GM12873 (cell line): ENCODE data around the gene VSIG10L.

Experiments
- TF ChIP-seq, protein P1 (sequence below): IDR thresholded peaks from 2 replicates; pipeline ENCODE4 v1.5.1; 2012; ENCODE audit warnings: low read depth, mild to moderate bottlenecking, moderate library complexity, low read length, control low read depth; ENCODE audit not compliant: insufficient read depth; ENCODE audit errors: missing control alignments

VSIG10L gene

DNA sequence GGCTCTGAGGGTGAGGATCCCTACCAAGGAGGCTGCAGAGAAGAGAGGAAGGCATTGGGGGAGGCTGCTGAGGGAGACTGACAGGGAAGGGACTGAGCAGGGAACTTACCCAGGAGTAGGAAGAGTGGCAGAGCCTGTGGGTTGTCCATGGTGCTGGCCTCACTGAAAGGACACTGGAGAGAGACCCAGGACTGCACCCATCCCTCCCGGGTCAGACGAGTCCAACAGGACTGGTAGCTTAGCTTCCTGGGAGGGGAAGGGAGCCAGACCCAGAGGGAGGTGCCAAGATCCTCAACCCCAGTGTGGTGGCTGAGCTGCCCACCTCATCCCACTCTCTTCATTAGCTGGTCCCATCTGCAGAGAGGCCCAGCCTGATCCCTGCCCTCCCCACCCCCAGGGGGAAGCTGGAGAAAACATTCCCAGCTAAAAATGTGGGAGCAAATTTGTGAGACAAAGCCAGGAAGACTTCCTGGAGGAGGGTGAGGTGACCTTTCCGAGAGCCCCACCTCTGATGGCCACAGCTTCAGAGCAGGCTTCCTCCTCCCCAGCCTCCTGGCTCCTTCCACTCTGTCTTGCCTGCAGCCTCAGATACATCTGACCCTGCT is at the start of gene VSIG10L:
Gene VSIG10L, minus strand, starts transcription at position 164 of the 605 bp plus-strand sequence. Its CDS starts 15 bp downstream, at position 149.
- TF ChIP-seq, protein P1, sequence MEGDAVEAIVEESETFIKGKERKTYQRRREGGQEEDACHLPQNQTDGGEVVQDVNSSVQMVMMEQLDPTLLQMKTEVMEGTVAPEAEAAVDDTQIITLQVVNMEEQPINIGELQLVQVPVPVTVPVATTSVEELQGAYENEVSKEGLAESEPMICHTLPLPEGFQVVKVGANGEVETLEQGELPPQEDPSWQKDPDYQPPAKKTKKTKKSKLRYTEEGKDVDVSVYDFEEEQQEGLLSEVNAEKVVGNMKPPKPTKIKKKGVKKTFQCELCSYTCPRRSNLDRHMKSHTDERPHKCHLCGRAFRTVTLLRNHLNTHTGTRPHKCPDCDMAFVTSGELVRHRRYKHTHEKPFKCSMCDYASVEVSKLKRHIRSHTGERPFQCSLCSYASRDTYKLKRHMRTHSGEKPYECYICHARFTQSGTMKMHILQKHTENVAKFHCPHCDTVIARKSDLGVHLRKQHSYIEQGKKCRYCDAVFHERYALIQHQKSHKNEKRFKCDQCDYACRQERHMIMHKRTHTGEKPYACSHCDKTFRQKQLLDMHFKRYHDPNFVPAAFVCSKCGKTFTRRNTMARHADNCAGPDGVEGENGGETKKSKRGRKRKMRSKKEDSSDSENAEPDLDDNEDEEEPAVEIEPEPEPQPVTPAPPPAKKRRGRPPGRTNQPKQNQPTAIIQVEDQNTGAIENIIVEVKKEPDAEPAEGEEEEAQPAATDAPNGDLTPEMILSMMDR = no peak

DNA sequence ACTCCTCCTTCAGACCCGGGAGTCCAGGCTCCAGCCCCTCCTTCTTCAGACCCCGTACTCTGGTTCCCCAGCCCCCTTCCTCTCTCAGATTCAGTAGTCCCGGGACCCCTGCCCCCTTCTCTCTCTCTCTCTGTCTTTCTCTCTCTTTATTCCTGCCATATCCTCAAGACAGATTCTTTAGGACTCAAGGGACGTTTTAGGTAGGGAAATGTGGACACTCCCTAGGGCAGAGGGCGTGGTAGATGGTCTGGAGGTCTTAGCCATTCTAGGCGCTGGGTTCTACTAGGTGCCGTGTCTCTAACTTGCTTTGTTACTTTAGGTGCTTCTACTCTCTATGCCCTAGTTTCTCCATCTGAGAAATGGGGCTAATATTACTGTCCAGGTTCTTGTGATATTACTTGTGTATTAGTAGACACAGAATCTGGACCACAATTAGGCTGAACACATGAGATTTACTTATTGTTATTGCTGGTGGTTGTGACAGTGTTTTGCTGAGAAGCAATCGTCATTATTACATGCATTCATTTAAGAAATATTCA is 49.2 kb upstream of the VSIG10L start:
- TF ChIP-seq, protein P1 = no peak

DNA sequence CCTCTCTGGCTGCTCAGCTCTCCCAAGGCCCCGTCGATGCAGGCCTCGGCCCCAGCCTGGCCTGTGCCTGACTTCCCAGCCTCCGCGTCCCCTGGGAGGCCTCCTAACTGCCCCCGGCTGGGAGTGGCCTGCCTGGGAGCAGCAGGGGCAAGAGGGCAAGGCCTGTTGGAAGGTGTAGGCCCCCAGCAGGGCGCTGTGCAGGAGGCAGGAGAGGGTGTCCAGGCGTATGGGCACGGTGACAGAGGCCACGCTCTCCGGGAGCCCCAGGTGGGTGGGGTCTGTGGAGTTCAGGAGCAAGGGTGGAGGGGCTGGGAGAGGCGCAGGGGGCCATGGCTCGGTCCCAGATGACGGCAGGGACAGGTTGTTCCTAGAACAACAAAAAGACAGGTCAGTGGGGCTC is 47.2 kb upstream of the VSIG10L start:
- TF ChIP-seq, protein P1 = no peak

DNA sequence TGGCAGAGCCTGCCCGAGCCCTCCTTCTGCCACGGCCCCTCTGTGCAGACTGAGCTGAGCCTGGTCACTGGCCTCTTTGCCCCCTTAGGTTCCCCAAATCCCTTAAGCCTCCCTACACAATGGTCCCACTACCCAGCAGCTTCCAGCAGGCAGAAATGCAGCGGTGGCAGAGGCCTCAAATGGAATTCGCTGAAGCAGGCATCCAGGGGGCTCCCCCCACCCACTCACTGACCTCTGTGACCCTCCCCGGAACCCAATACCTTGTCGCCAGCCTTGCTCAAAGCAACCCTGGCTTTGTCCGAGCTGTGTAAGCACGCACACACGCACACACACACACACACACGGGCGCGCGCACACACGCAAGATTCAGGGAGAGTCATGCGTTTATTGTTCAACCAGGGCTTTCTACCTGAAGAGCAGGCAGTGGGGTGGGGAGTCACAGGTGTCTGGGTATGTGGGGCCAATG is 46.0 kb upstream of the VSIG10L start, which contains the start of gene LIM2:
Gene LIM2, minus strand, starts transcription at position 51 of the 466 bp plus-strand sequence. CDS start 531 bp downstream, outside the sequence.
- TF ChIP-seq, protein P1 = no peak

DNA sequence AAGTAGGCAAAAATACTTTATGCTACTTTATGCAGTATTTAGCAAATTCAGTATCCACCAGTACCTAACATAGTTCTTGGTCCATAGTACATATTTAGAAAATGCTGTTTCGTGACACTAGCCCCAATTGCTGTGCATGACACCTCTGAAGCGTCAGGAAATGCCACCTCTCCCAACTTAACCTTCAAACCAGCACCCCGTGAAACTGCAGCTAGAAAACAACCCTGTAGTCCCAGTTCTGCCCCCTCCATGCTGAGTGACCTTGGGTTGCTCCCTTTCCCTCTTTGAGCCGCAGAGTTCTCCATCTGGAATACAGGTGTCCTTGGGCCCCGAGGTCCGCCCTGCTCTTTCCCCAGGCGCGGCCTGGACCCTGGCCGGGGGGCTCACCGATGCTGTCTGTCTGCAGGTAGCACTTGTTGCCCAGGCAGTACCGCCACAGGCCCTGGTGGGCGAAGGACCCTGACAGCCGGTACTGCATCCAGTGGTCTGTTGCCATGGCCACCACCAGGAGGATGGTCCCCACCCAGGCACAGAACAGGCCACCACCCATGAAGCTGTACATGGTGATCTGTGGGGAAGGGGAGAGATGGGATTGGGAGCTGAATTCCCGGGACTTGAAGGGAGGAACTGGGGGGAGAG is 45.1 kb upstream of the VSIG10L start:
- TF ChIP-seq, protein P1 = no peak

DNA sequence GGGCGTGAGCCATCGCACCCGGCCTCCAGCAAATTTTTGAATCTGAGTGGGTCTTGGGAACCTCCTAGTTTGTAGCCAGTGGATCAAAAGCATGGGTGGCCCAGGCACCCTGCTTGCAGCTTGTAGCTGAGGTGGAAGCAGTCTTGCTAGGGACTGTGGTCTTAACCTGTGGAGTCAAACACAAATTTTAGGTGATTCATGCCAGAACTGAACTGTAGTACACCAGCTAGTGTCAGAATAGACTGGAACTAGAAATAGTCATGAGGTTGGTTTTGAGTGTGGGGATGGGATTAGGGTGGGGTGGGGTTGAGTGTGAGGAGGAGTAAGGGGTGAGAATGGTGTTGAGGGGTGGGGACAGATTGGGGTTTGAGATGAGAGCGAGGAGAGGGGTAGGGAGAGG is 40.1 kb upstream of the VSIG10L start:
- TF ChIP-seq, protein P1 = no peak

DNA sequence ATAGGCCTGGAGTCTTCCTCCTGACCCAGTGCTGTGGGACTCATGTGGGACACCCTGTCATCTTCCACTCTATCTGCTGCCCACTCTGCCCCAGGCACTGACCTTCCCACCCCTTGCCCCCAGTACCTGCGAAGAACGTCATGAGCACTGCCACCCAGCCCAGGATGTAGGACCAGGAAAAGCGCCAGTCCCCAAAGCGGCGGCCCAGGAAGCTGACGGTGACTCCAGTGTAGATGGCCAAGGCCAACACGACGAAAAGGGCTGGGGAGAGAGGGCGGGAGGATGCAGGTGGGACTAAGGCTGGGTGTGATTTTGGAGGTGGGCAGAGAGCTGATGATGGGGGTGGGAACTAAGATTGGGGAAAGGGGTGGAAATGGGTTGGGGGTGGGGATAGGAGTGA is 38.4 kb upstream of the VSIG10L start:
- TF ChIP-seq, protein P1 = no peak
